Esophagus squamous epithelium (tissue), 4 donors: ENCODE measurements around the gene CEND1.

Experiments used
- POLR2A ChIP-seq, 4 donors: fragments of 450-650 bp; IDR thresholded peaks; one replicate each; pipeline ENCODE4 v1.6.1; 2017; ENCODE audit warnings: antibody characterized with exemption in 4 of 4, mild to moderate bottlenecking in 4 of 4, moderate library complexity in 3 of 4
- TF ChIP-seq, protein P1 (sequence below), 6 experiments: fragments of 450-650 bp in 4 of 6; fragments of 200-600 bp in 2 of 6; sonication (generic) in 2 of 6; IDR thresholded peaks; one replicate each; pipeline ENCODE4 v1.5.1; 2016 to 2019; ENCODE audit warnings: antibody characterized with exemption in 6 of 6, mild to moderate bottlenecking in 4 of 6, moderate library complexity in 4 of 6

DNA sequence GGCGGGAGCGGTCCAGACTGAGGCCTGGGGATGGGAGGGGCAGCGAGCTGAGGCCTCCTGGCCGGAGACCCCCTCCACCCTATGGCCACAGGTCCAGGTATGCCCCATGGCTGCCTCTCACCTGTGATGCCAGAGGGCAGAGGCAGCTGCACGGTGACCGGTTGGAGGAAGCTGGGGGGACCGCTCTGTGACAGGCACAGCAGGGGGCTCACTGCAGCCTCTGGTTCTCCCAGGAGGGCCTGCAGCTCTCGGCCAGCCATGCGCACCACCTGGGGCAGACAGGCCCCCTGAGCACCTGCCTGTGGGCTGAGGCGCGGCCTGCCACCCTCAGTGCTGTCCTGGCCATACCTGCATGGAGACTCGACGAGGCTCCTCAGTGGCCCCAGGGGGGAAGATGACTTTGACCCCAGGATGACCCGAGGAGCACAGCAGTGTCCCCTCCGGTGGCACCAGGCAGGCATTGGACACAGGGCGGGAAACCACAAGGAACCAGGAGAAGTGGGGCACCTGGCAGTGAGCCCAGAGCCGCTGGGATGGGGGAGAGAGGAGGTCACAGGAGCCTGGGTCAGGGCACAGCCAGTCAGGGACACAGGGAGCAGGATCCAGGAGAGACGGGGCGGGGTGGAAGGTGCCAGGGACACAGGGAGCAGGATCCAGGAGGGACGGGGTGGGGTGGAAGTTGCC is 11.3 kb upstream of the CEND1 start:
- TF ChIP-seq, protein P1, sequence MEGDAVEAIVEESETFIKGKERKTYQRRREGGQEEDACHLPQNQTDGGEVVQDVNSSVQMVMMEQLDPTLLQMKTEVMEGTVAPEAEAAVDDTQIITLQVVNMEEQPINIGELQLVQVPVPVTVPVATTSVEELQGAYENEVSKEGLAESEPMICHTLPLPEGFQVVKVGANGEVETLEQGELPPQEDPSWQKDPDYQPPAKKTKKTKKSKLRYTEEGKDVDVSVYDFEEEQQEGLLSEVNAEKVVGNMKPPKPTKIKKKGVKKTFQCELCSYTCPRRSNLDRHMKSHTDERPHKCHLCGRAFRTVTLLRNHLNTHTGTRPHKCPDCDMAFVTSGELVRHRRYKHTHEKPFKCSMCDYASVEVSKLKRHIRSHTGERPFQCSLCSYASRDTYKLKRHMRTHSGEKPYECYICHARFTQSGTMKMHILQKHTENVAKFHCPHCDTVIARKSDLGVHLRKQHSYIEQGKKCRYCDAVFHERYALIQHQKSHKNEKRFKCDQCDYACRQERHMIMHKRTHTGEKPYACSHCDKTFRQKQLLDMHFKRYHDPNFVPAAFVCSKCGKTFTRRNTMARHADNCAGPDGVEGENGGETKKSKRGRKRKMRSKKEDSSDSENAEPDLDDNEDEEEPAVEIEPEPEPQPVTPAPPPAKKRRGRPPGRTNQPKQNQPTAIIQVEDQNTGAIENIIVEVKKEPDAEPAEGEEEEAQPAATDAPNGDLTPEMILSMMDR (IDR thresholded peaks at IDR 0.05): no peak
- no peak for TF ChIP-seq POLR2A (IDR thresholded peaks at IDR 0.05)
